ENCODE data around the gene C22orf23. TPM values are rescaled to one million over a fixed set of nuclear protein-coding genes. Genes with fewer than 3 reads are reported as not detected.
A peak's percentile ranks its signal among the peaks of the same experiment; 100 is the strongest.

C22orf23 gene
- total and polyA plus RNA-seq, 10 donors = 0.04 to 0.16 (median 0.05) TPM; not detected in 7

GRCh38 chr22:37898441-37899181, 54.8 kb downstream of the C22orf23 start:
- 86 to 90% (median 88%) methylated on average over 9 of the region's 9 CpGs for WGBS, 5 donors
- Histone ChIP-seq H3K27ac (no peak overlapping the region), H3K4me1 (peaks cover 14 to 28% (median 22%) of the 10 kb centered on the region in 6 donors), H3K9me3 (no peaks in the 10 kb centered on the region), H3K36me3 (no peaks in the 10 kb centered on the region), H3K27me3 (replicated peaks in 1 of 7) (no peaks in the 10 kb centered on the region), H3K4me3 (no peak overlapping the region)
- DNase-seq = no peak
- TF ChIP-seq, protein P1, sequence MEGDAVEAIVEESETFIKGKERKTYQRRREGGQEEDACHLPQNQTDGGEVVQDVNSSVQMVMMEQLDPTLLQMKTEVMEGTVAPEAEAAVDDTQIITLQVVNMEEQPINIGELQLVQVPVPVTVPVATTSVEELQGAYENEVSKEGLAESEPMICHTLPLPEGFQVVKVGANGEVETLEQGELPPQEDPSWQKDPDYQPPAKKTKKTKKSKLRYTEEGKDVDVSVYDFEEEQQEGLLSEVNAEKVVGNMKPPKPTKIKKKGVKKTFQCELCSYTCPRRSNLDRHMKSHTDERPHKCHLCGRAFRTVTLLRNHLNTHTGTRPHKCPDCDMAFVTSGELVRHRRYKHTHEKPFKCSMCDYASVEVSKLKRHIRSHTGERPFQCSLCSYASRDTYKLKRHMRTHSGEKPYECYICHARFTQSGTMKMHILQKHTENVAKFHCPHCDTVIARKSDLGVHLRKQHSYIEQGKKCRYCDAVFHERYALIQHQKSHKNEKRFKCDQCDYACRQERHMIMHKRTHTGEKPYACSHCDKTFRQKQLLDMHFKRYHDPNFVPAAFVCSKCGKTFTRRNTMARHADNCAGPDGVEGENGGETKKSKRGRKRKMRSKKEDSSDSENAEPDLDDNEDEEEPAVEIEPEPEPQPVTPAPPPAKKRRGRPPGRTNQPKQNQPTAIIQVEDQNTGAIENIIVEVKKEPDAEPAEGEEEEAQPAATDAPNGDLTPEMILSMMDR (IDR thresholded peaks at IDR 0.05 in 8 of 11, conservative IDR thresholded peaks at IDR 0.05 in 3 of 11) = no peak
- no peak for TF ChIP-seq POLR2AphosphoS5 (IDR thresholded peaks at IDR 0.05)
- no peak for TF ChIP-seq POLR2A (IDR thresholded peaks at IDR 0.05)
- intact Hi-C loops (cut with DNase I; ENCODE audit: low total_unique reads) = no loop called here

DNA sequence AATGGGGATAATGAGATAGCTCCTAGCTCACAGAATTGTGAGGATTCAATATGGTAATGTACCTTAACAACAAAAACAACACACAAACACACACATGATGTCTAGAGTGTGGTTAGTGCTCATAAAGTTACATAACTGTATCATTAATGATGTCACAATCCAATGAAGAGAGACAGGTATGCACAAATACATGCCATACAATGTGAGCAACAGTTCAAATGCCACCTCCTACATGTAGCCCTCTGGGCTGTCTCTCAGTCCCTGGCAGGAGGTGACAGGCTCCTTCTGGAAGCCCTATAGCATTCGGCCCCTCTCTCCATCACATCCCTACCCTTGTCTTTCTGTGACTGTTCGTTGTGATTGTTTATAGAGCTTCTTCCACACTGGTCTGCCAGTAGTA, 55.6 kb downstream of the C22orf23 start:
- Histone ChIP-seq H3K27ac (no peak overlapping the region), H3K9me3 (no peaks in the 10 kb centered on the region), H3K4me1 (peaks cover 14 to 32% (median 23%) of the 10 kb centered on the region in 6 donors), H3K27me3 (replicated peaks in 1 of 7) (no peaks in the 10 kb centered on the region), H3K4me3 (no peak overlapping the region), H3K36me3 (peaks cover 0 to 3% (median 0%) of the 10 kb centered on the region in 6 donors)
- intact Hi-C loops (cut with DNase I; ENCODE audit: low total_unique reads) = no loop called here
- WGBS, 5 donors = 89 to 100% (median 95%) methylated on average over 2 of the region's 2 CpGs
- DNase-seq = no peak
- no peak for TF ChIP-seq POLR2A (IDR thresholded peaks at IDR 0.05)
- TF ChIP-seq, protein P1 (IDR thresholded peaks at IDR 0.05 in 8 of 11, conservative IDR thresholded peaks at IDR 0.05 in 3 of 11) = no peak
- TF ChIP-seq POLR2AphosphoS5 (IDR thresholded peaks at IDR 0.05) = no peak

DNA sequence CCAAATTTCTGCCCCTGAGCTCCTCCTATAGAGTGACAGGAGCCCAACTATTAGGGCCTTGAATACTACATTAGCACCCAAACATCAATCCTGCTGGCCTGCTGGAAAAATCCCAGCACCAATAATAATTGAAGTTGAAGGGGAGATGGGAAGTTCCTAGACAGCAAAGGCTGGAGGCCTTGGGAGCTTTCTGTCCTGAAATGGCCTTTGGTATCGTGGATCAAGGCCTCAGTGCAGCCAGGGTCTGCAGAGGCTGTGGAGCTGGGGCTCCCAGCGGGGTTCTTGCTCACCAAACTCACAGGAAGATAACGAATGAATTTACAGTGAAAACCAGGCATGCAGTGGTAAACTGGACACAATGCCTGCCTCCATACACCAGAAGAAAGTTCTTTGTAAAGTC, 56.5 kb downstream of the C22orf23 start:
- intact Hi-C loops (cut with DNase I; ENCODE audit: low total_unique reads) = no loop called here
- peak overlapping the region in 1 of 8 donors; percentile 26 for H3K4me3 ChIP-seq
- peaks cover 14 to 35% (median 23%) of the 10 kb centered on the region in 6 donors for H3K4me1 ChIP-seq
- no peaks in the 10 kb centered on the region for H3K27me3 ChIP-seq (replicated peaks in 1 of 7)
- H3K27ac ChIP-seq = peak overlapping the region; percentile 1 to 82 (median 74)
- no peak for TF ChIP-seq POLR2A (IDR thresholded peaks at IDR 0.05)
- H3K9me3 ChIP-seq = no peaks in the 10 kb centered on the region
- 82 to 88% (median 86%) methylated on average over 3 of the region's 3 CpGs for whole genome bisulfite sequencing, 5 donors
- no peak for DNase-seq
- peaks cover 0 to 12% (median 5%) of the 10 kb centered on the region in 6 donors for H3K36me3 ChIP-seq

GRCh38 chr22:37896181-37896592, 57.2 kb downstream of the C22orf23 start:
- Histone ChIP-seq H3K4me3 (peak overlapping the region in 1 of 8 donors; percentile 26), H3K27ac (peak overlapping the region; percentile 56 to 82 (median 74)), H3K9me3 (no peaks in the 10 kb centered on the region), H3K36me3 (peaks cover 0 to 19% (median 9%) of the 10 kb centered on the region in 6 donors), H3K27me3 (replicated peaks in 1 of 7) (no peaks in the 10 kb centered on the region), H3K4me1 (peaks cover 14 to 35% (median 23%) of the 10 kb centered on the region in 6 donors)
- intact Hi-C loops (cut with DNase I; ENCODE audit: low total_unique reads) = no loop called here
- peak; percentile 81 for DNase-seq
- TF ChIP-seq, protein P1 (IDR thresholded peaks at IDR 0.05 in 8 of 11, conservative IDR thresholded peaks at IDR 0.05 in 3 of 11) = no peak
- TF ChIP-seq POLR2AphosphoS5 (IDR thresholded peaks at IDR 0.05) = peak in 2 of 3 donors; percentile 50 to 82
- no peak for TF ChIP-seq POLR2A (IDR thresholded peaks at IDR 0.05)
- WGBS, 5 donors = 15 to 32% (median 25%) methylated on average over 5 of the region's 5 CpGs

Measured in spleen (tissue), 11 donors.